GM18520 (cell line): Measurements from ENCODE around the gene LRRC27.
"Not testable (repeated sequence)": the region's sequence is repeated elsewhere in the genome, so short reads cannot be mapped to it uniquely, and the experiment has no call there.

Experiments
- ATAC-seq: cut with Tn5 transposase; IDR thresholded peaks from one replicate; pipeline ENCODE4 v1.9.1; 2021; ENCODE audit not compliant: unreplicated experiment

Gene LRRC27

DNA sequence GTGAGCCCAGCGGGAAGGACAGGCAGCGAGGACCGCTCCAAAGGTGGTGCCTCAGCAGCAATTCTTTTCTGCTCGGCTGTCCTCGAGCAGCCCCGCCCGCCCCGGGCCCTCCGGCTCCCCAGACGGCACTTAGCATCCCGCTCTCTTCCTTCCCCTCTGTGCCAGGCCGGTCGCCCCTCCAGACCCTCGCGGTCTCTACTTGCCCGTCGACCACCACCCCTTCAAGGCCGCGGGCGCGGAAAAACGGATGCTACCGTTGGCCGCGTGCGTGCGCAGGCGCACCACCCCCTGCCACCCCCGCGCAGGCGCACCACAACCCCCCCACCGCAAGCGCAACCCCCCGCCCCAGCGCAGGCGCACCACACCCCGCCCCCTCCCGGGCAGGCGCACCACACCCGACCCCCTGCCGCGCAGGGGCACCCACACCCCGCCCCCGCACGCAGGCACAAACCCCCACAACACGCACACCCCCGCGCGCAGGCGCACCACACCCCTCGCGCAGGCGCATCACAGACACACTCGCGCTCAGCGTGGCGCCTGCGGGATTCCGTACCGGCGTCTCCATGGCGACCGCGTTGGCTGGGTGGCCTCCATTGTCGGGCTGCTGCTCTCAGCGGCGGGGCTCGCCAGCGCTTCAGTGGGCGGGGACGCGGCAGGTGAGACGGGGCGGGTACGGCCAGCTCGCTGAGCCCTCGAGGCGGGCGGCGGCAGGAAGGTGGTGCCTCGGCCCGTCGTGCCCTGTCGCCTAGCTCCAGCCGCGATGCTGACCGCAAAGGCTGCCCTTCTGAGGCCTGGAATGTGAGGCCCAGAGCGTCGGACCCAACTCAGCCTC is at the start of gene LRRC27:
Gene LRRC27 (plus strand): TSS at position 593 of the 832 bp plus-strand sequence. CDS start 1,332 bp downstream, outside the sequence.
- ATAC-seq = peak; percentile 81

GRCh38 chr10:132282667-132283603 is 49.1 kb upstream of the LRRC27 start:
- ATAC-seq = no peak

GRCh38 chr10:132283604-132284382 is 48.2 kb upstream of the LRRC27 start:
- no peak for ATAC-seq

GRCh38 chr10:132289439-132289838 is 42.6 kb upstream of the LRRC27 start:
- no peak for ATAC-seq

DNA sequence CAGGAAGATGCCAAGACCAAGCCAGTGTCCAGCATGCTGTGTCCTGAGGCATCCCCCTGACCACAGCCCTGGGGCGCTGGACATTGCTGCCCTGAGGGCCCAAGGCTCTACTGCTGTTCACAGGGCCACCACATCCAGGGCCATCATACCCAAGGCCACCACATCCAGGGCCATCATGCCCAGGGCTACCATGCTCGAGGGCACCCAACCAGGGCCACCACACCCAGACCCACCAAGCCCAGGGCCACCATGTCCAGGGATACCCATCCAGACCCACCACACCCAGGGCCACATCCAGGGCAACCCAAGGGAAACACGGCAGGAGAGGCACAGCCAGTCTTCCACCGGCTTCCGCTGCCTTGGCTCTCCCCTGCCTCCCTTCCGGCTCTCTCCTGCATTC is 41.4 kb upstream of the LRRC27 start:
- ATAC-seq = no peak

- ATAC-seq = no peak
These were observed 40.2 kb upstream of the LRRC27 start for GRCh38 chr10:132291826-132292225.

DNA sequence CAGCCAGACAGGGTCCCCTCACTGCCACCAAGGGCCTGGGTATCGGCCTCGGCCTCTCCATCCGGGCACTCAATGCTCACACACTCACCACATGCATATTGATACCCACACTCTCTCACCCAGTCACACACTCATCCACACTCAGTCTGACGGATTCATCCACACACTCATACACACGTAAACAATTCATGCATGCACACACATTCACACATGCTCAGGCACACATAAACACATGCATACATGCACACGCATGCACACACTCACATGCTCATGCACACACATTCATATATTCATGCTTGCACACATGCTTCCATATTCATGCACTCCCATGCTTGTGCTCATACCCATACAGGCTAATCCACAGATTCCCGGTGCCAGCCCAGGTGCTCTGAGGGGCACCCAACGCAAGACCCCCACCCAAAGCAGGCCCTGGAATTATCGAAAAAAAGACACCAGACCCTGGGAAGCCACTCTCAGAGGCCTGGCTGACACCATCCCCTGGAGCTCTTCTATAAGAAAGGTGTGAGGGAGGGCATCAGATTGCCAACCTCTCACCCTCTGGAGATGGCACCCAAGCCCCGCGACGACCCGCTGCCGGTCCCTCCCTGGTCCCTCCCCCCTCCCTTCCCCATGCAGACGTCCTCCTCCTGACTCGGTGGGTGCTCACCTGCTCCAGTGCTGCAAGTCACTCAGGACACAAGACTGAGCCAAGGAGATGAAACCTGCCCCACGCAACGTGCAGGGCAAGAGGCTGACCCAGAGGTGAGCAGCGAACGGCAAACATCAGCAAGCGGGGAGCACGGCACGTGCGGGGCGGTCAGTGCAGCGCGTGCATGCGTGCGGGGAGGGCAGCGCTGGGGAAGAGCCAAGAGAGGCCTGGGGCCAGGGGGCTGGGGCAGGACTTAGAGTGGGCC is 39.4 kb upstream of the LRRC27 start:
- ATAC-seq = no peak

GRCh38 chr10:132293201-132293812 is 38.7 kb upstream of the LRRC27 start:
- ATAC-seq = no peak

DNA sequence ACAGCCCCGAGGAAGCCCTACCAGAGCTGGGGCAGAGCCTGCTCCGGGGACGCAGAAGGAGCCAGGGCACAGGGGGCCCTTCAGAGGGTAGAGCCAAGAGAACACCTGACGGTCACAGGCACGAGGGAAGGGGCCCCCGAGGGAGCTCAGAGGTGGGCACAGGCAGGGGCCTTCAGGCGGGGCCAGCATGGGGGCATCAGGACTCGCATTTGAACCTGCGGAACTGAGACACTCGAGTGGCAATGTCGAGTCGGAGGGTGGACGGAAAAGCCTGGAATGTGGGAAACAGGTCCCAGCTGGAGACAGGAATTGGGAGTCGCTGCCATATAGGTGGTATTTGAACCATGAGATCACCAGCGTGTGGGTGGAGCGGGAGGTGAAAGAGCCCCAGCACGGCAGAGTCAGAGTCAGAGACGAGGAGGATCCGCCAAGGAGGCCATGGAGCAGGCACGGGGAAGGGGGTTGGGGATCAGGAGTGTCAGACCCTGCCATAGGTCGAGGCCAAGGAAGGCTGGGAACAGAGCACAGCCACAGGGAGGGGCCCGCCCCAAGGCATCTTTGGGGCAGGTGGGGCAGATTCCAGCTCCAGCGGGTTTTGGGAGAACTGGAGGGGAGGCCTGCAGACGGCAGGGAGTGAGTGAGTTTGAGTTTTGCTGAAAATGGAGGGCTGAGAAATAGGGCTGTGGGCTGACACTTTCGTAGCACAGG is 38.0 kb upstream of the LRRC27 start:
- ATAC-seq = no peak

DNA sequence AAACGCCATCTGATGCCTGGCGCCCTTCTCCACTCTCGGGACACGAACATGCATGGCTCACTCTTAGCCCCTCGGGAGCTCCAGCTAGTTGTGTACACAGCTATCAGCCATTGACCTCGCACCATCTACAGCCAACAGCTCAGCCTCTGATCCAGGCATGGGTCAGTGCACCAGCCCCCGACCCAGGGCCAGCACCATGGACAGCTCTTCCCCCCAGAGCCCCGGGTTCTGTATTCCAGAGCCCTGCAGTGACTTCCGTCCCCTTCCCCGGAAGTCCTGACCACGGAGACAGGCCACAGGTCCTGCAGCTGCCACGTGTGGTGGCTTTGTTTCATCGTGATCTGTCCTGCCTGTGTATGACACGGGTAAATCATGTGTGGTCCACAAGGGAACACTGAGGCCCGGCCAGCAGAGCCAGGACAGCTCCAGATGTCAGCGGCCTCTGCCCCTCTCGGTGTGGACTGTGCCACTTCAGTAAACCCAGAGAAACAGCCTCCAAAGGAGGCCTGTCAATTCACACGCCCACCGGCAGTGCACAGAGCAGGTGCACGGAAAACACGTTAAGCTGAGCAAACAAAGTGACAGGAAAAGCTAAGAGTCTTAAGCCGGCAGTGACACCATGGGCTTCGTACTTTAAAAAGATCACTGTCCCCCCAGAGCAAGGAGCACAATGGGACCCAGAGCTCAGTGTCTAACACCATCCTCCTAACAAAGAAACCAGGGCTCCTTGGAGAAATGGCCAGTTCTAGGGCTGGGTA is 37.3 kb upstream of the LRRC27 start:
- no peak for ATAC-seq

DNA sequence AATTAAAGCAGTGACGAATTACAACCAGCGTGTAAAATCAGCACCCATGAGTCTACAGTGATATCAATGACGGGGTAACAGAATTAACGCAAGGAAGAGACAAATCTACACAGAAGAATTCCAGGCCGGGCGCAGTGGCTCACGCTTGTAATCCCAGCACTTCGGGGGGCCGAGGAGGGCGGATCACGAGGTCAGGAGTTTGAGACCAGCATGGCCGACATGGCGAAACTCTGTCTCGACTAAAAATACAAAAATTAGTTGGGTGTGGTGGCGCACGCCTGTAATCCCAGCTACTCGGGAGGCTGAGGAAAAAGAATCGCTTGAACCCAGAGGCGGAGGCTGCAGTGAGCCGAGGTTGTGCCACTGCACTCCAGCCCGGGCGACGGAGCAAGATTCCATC is 36.5 kb upstream of the LRRC27 start:
- ATAC-seq = not testable (repeated sequence)

DNA sequence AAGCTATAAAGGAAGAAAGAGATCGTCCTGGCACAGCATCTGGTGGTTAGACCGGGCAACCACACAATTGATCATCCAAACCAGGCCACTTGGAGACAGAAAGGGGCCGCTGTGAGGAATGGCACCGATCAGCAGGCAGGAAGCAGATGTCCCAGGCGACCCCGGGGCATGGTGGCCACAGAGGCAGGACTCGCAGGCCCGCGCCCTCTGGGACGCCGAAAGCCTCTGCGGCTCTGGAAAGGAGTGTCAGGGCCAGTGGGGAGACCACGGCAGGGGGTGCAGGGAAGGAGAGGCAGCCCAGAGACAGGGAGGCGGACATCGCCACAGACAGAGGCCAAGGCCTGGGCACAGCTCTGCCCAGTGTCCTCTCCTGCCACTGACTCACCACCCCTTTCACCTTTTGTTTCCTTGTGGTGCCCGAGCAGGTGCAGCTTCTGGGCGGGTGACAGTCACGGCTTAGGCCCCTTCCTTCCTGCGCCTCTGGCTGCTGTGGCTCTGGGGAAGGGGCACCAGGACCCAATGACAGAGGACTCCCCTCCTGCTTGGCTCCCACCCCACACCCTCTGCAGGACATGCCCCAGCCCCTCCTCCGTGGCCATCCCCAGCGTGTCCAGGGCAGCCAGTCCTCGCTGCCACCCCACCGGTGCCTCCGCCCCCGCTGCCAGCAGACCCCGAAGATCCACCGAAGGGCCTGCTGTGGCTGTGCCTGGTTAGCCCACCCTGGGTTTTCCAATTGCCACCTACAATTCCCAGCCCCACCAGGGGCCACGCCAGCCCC is 35.1 kb upstream of the LRRC27 start:
- ATAC-seq = no peak

- ATAC-seq = no peak
These were observed 34.5 kb upstream of the LRRC27 start for GRCh38 chr10:132297526-132297925.

DNA sequence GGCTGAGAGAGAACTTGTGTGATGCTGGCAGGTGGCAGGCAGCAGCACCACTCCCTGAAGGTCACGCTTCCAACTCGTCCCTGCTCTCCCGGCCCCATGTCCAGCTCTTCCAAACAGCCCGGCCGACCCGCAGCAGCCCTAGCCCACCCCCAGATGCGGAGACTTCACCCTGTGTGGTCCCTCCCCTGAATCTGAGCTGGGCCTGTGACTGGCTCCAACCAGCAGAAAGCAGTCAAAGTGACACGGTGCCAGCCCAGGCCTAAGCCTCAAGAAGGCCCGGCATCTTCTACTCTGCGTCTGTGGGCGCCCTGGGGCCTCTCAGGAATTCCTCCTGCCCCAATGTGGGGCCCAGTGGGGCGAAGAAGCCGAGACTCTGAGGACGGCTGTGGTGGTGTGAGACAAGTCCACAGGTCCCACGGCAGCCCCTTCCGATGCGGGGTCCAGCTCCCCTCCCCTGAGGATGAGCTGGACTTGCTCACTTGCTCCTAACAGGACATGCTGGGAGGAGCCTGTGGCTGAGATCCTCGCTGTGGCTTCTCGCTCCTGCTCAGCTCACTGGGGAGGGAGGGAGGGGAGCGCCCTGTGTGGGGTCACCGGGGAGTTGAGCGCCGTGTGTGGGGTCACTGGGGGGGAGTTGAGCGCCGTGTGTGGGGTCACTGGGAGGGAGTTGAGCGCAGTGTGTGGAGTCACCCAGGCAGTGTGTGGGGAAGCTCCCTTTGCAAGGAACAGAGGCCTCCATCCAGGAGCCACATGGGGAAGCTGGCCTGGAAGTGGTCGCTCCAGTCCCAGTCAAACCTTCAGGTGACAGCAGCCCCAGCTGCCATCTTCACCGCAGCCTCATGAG is 33.7 kb upstream of the LRRC27 start:
- no peak for ATAC-seq

DNA sequence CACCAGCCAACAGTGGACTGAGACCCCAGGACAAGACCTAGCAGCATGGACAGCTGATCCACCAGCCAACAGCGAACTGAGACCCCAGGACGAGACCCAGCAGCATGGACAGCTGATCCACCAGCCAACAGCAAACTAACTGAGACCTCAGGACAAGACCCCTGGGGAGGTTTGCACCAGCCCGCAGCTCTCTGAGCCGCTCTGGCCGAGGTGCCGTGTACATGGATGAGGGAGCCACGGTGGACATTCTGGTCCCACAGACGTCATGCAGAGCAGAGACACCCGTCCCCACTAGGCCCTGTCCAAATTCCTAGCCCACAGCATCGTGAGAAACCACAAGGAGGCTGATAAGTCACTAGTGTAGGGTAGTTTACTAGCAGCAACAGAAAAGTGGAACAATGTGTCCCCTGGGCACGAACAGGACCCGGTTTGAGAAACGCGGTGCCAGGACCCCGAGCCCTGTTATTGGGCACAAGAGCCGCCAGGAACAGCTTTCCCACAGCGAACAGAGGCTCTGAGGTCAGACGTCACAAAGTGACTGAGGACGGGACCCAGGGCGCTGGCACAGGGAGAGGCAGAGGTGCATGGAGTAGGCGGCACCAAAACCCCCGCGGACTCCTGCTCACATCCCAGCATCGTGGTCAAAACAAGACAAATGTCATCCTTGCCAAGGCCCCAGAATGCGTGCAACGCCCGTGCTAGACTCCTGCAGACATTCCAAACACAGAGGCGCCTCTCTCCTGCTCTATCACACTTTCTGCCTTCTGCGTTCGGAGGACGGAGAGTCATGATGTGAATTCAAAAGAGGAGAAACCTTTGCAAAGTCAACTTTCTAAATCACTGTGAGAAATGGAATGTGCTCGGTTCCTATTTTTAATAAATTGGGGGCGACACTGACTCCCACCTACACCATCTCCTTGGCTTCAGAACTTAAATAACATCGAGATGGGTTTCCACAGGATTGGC is 32.3 kb upstream of the LRRC27 start:
- ATAC-seq = no peak
